GM23248 (cell line): ENCODE results near the gene CMTM8. TPM values are rescaled to one million over a fixed set of nuclear protein-coding genes. Genes with fewer than 3 reads are reported as not detected.

Source experiments
- DNase-seq: peaks from one replicate; pipeline ENCODE4 v3.0.0-alpha.2; 2015
- H2AFZ ChIP-seq: fragments of 200-600 bp; sonication (generic); 2 replicates; pipeline ENCODE4 v1.6.1; 2016; ENCODE audit warnings: antibody characterized with exemption
- H3F3A ChIP-seq: fragments of 200-600 bp; sonication (generic); 2 replicates; pipeline ENCODE4 v1.6.1; 2016; ENCODE audit warnings: mild to moderate bottlenecking, antibody characterized with exemption, mixed run types; ENCODE audit not compliant: insufficient read depth
- H3K27ac ChIP-seq: fragments of 200-600 bp; sonication (generic); 2 replicates; pipeline ENCODE4 v1.5.1; 2016; ENCODE audit warnings: mild to moderate bottlenecking
- H3K27me3 ChIP-seq: fragments of 200-600 bp; sonication (generic); replicated peaks from 2 replicates; pipeline ENCODE4 v1.6.1; 2016; ENCODE audit warnings: mild to moderate bottlenecking; ENCODE audit not compliant: insufficient read depth
- H3K36me3 ChIP-seq: fragments of 200-600 bp; sonication (generic); 2 replicates; pipeline ENCODE4 v1.6.1; 2016; ENCODE audit warnings: low read depth, mild to moderate bottlenecking
- H3K4me1 ChIP-seq: fragments of 200-600 bp; sonication (generic); 2 replicates; pipeline ENCODE4 v1.6.1; 2016; ENCODE audit warnings: mild to moderate bottlenecking; ENCODE audit not compliant: insufficient read depth
- H3K4me2 ChIP-seq: fragments of 200-600 bp; sonication (generic); one replicate; pipeline ENCODE4 v1.6.1; 2016; ENCODE audit warnings: mild to moderate bottlenecking; ENCODE audit not compliant: unreplicated experiment
- H3K4me3 ChIP-seq: fragments of 200-600 bp; sonication (generic); 2 replicates; pipeline ENCODE4 v1.5.1; 2016; ENCODE audit warnings: mild to moderate bottlenecking
- H3K79me2 ChIP-seq: fragments of 200-600 bp; sonication (generic); 2 replicates; pipeline ENCODE4 v1.6.1; 2016; ENCODE audit warnings: mild to moderate bottlenecking; ENCODE audit not compliant: insufficient read depth
- H3K9ac ChIP-seq: fragments of 200-600 bp; sonication (generic); 2 replicates; pipeline ENCODE4 v1.6.1; 2016; ENCODE audit warnings: mild to moderate bottlenecking
- H3K9me2 ChIP-seq: fragments of 200-600 bp; sonication (generic); 2 replicates; pipeline ENCODE4 v1.6.1; 2016; ENCODE audit warnings: mixed run types, mild to moderate bottlenecking, moderate library complexity; ENCODE audit not compliant: insufficient read depth
- H3K9me3 ChIP-seq: fragments of 200-600 bp; sonication (generic); one replicate; pipeline ENCODE4 v1.6.1; 2017; ENCODE audit warnings: low read depth
- H4K20me1 ChIP-seq: fragments of 200-600 bp; sonication (generic); 2 replicates; pipeline ENCODE4 v1.6.0; 2016; ENCODE audit not compliant: insufficient read depth
- EZH2 ChIP-seq: fragments of 200-600 bp; sonication (generic); IDR thresholded peaks from 2 replicates; pipeline ENCODE4 v1.6.1; 2018; ENCODE audit warnings: antibody characterized with exemption, mild to moderate bottlenecking; ENCODE audit not compliant: insufficient read depth, poor library complexity, severe bottlenecking
- EZH2phosphoT487 ChIP-seq: fragments of 200-600 bp; sonication (generic); IDR thresholded peaks from 2 replicates; pipeline ENCODE4 v1.6.1; 2018; ENCODE audit warnings: antibody characterized with exemption, moderate library complexity, mild to moderate bottlenecking, low read depth; ENCODE audit not compliant: insufficient read depth
- WGBS, 2 experiments: methylation state at CpG; one replicate each; pipeline ENCODE4 v1.1.6; 2015 to 2017; ENCODE audit warnings: low lambda C conversion rate in 2 of 2, low coverage in 1 of 2; ENCODE audit errors: missing lambda C conversion rate in 2 of 2; 5-methylcytosine and 5-hydroxymethylcytosine counted together
- in situ Hi-C: fragments of 300-500 bp; cut with MboI; formaldehyde crosslinking; loops from 2 replicates; pipeline ENCODE4 v1.15.0; 2020
- polyA plus RNA-seq: library from polyadenylated mRNA; unstranded; fragments of >200 nt; fragmentation: Nextera tagmentation; extraction: Ambion mirVana; gene quantifications from 2 replicates; pipeline ENCODE4 v1.2.1, GENCODE V29; 2016
- total RNA-seq: library from RNA; depleted of rRNA; stranded (reverse); fragments of >200 nt; shearing (Covaris generic); gene quantifications from 2 replicates; pipeline ENCODE4 v1.2.3, GENCODE V29; 2014

Gene CMTM8
- total and polyA plus RNA-seq, 2 experiments from 2014 or later: not detected

DNA sequence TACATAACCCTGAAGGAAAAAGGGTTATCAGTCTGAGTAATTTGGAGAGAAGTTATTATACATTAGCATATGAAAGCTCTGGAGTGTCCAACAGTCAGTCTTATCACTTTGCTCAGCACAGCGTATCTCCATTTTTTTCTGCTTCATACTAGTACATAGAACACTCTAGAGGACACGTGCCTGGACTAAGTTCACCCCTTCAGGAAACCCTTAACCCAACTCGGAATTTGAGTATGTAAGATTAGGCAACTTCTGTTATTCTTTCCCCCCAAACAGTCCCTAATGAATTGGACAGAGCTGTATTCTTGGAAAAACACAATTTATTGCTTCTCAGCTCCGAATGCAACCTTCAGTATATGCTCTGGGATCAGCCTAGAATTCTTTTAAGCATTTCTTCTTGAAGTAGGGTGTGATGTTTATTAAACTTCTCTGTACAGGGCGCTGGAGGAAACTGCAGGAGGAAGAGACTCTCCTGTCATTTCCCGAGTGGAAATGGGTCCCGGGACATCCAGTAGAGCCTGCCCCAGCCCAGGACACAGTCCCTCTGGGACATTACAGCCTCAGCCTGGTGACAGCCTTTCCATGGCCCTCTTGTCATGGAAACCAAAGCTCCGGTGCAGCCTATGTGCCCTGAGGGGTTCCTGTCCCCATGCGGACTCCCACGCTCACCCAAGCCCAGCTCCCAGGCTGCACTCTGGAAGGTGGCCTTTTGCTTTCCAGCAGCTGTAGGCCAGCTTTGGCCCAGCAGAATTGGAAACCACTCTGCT lies 37.3 kb upstream of the CMTM8 start:
- no peak for TF ChIP-seq EZH2phosphoT487
- TF ChIP-seq EZH2: no peak
- H2AFZ ChIP-seq: no peak overlapping the region
- no peaks in the 10 kb centered on the region for H3K9me2 ChIP-seq
- H3K4me3 ChIP-seq: no peak overlapping the region
- no peak overlapping the region for H3K27ac ChIP-seq
- H3K4me2 ChIP-seq: no peak overlapping the region
- H3K4me1 ChIP-seq: no peaks in the 10 kb centered on the region
- no peaks in the 10 kb centered on the region for H4K20me1 ChIP-seq
- 48 to 60% methylated on average over 10 of the region's 10 CpGs for WGBS, 2 experiments
- H3K9ac ChIP-seq: no peak overlapping the region
- H3K27me3 ChIP-seq: peaks cover 34% of the 10 kb centered on the region
- H3F3A ChIP-seq: no peaks in the 10 kb centered on the region
- in situ Hi-C loops: no loop called here
- no peaks in the 10 kb centered on the region for H3K36me3 ChIP-seq
- no peaks in the 10 kb centered on the region for H3K9me3 ChIP-seq
- no peaks in the 10 kb centered on the region for H3K79me2 ChIP-seq
- no peak for DNase-seq

- WGBS, 2 experiments: 37 to 48% methylated on average over 1 of the region's 1 CpG
- Histone ChIP-seq H3K36me3 (no peaks in the 10 kb centered on the region), H3K9ac (no peak overlapping the region), H3K27me3 (peaks cover 29% of the 10 kb centered on the region), H3F3A (no peaks in the 10 kb centered on the region), H3K4me1 (no peaks in the 10 kb centered on the region), H3K27ac (no peak overlapping the region), H3K4me2 (no peak overlapping the region), H4K20me1 (no peaks in the 10 kb centered on the region), H3K9me3 (no peaks in the 10 kb centered on the region), H3K79me2 (no peaks in the 10 kb centered on the region), H2AFZ (no peak overlapping the region), H3K4me3 (no peak overlapping the region), H3K9me2 (no peaks in the 10 kb centered on the region)
- DNase-seq: no peak
- TF ChIP-seq EZH2 (no peak), EZH2phosphoT487 (no peak)
- in situ Hi-C loops: no loop called here
Observed at GRCh38 chr3:32202496-32202895, 36.0 kb upstream of the CMTM8 start.

DNA sequence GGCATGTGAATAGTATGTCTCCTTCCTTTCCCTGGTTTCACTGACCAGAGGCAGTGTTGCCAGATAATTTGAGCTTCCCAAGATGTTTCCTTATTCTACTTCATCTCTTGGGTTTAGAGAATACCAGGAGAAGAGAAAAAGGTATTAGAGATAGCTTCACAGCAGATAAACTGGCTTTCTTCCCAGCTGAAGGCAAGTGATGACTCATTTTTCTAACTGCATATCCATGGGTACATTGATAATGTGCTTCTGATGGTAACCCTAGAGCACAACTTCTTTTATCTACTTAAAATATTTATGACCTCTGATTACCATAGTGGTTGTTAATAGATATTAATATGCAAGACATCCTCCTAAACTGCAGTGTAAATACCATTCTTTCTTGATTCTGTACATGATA lies 34.6 kb upstream of the CMTM8 start:
- Histone ChIP-seq H3K4me3 (no peak overlapping the region), H3K36me3 (no peaks in the 10 kb centered on the region), H3K9me3 (no peaks in the 10 kb centered on the region), H3K9me2 (no peaks in the 10 kb centered on the region), H3K4me2 (no peak overlapping the region), H3K9ac (no peak overlapping the region), H3K4me1 (no peaks in the 10 kb centered on the region), H3F3A (no peaks in the 10 kb centered on the region), H3K27me3 (peaks cover 29% of the 10 kb centered on the region), H2AFZ (no peak overlapping the region), H4K20me1 (no peaks in the 10 kb centered on the region), H3K27ac (no peak overlapping the region), H3K79me2 (no peaks in the 10 kb centered on the region)
- in situ Hi-C loops: no loop called here
- TF ChIP-seq EZH2 (no peak), EZH2phosphoT487 (no peak)
- DNase-seq: peak; percentile 47

DNA sequence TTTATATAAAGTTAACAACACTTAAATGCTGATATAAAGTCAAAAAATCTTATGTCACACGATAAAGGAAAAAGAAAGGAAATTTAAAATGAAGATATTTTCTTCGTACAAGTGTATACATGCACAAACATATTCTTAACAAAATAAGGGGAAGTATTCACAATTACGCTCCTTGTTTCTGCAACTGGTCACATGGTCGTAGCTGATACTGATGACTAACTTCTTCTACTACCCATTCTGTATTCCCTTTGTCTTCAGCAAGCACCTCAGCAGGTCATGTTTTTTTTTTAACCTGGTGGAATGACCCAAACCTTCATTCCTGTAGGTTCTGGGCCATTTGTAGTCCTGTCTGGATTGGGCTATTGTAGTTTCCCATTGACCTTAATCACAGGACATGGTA lies 30.0 kb upstream of the CMTM8 start:
- Histone ChIP-seq H3K9me3 (no peaks in the 10 kb centered on the region), H3K9me2 (no peaks in the 10 kb centered on the region), H3K4me3 (no peak overlapping the region), H3K4me1 (no peaks in the 10 kb centered on the region), H3F3A (no peaks in the 10 kb centered on the region), H3K9ac (no peak overlapping the region), H2AFZ (no peak overlapping the region), H3K79me2 (no peaks in the 10 kb centered on the region), H3K36me3 (no peaks in the 10 kb centered on the region), H3K4me2 (no peak overlapping the region), H4K20me1 (no peaks in the 10 kb centered on the region), H3K27ac (no peak overlapping the region), H3K27me3 (peaks cover 5% of the 10 kb centered on the region)
- in situ Hi-C loops: no loop called here
- no peak for TF ChIP-seq EZH2phosphoT487
- TF ChIP-seq EZH2: no peak
- DNase-seq: no peak
- WGBS, 2 experiments: 50 to 55% methylated on average over 4 of the region's 4 CpGs
